ENCODE results near the gene PLCB3. TPM values are rescaled to one million over a fixed set of nuclear protein-coding genes. Genes with fewer than 3 reads are reported as not detected.

The PLCB3 gene
- total RNA-seq, 1 experiment from 2014 or later, result 42.3 TPM

- no peak for DNase-seq (ENCODE audit: low read depth)
These were observed 14.1 kb downstream of the PLCB3 start for GRCh38 chr11:64265176-64266160.

DNA sequence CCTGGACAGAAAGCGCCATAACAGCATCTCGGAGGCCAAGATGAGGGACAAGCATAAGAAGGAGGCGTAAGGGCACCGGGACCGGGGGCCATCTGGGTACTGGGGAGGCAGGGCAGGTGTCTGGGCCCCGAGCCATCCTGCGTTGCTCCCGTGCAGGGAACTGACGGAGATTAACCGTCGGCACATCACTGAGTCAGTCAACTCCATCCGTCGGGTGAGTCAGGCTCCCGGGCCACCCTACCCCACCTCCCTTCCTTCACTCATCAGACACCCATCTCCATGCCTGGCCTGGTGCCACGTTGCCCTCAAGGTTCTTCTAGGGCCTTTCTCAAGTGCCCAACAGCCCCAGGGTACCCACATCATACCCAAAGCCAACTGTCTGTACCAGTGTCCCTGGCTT lies 15.0 kb downstream of the PLCB3 start:
- DNase-seq (ENCODE audit: low read depth), result peak; percentile 69

DNA sequence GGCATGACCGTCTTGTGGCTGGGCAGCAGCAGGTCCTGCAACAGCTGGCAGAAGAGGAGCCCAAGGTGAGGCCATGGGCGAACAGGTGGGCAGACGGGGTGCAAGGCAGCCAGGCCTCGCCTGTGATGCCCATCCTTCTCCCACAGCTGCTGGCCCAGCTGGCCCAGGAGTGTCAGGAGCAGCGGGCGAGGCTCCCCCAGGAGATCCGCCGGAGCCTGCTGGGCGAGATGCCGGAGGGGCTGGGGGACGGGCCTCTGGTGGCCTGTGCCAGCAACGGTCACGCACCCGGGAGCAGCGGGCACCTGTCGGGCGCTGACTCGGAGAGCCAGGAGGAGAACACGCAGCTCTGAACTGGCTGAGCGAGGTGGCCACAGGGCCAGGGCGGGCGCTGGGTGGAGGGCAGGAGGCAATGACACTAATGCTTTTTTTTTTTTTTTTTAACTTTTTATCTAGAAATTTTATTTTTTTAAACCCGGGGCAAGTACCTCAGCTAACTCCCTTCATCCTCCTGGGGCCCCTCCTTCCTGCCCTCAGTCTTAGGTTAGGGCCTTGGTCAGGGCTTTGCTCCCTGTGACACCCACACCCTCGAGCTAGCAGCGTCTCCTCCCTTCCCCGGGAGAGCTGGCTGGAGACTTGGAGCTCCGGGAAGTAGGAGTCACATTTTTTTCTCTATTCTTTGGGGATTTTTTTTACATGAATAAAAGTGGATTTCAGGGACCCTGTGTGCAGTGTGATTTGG lies 16.0 kb downstream of the PLCB3 start:
- DNase-seq (ENCODE audit: low read depth), result no peak

GRCh38 chr11:64268025-64268892 lies 16.9 kb downstream of the PLCB3 start:
- peak; percentile 90 for DNase-seq (ENCODE audit: low read depth)

DNA sequence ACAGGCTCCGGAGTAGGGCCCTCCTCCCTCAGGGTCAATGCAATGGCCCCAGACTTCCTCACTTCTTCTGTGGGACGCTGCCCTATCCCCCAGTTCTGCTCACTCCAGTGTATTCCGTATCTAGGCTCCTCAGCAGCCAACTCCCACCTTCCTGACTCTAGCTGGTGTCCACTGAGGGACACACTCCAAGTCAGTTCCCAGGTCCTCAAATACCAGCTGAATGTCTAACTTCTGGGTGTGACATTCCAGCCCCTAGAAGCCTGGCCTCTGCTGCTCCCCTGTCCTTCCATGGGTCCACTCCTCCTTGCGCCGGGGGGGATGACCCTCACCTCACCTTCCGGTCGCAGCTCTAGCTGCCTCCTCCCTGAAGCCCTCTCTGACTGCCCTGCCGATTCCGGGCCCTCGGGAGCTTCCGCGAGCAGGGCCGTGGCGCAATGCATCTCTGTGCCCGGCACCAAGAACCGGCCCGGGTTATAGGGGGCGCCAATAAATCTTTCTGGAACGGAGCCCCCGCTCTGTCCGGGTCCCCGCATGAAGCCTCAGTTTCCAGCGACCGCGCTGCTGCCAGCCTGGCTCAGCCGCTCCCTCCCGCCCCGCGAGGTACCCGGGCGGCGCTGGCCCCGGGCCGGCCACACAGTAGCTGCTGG lies 17.7 kb downstream of the PLCB3 start:
- no peak for DNase-seq (ENCODE audit: low read depth)

DNA sequence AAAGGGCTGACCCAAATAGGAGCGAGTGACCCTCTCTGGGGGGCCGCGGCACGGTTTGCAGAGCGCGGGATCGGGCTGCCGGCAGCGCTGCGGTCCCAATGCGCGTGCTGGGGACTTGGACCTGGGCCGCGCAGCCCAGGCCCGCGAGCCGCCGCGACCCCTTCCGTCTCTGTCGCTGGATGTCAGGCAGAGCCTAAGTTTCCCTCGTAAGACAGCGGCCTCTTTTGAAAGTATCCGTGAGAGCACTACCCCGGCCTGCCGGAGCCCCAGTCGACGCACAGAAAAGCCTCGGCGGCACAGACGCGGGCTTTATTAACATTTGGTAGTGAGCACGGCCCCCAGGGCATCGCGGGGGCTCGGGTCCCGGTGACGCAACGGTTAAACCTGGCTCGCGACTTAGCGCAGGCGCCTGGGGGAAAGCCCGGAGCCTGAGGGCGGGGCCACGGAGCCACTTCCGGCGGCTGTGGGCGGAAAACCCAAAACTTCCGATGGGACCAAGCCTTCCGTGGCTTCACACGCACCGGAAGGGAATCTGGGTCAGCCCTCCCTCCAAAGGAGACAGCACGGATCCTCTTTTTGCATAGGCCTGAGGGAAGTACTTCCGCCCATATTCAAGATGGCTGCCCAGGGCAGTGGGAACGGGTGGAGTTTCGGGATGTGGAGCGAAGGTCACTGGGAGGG lies 18.4 kb downstream of the PLCB3 start:
- DNase-seq (ENCODE audit: low read depth), result peak; percentile 100

DNA sequence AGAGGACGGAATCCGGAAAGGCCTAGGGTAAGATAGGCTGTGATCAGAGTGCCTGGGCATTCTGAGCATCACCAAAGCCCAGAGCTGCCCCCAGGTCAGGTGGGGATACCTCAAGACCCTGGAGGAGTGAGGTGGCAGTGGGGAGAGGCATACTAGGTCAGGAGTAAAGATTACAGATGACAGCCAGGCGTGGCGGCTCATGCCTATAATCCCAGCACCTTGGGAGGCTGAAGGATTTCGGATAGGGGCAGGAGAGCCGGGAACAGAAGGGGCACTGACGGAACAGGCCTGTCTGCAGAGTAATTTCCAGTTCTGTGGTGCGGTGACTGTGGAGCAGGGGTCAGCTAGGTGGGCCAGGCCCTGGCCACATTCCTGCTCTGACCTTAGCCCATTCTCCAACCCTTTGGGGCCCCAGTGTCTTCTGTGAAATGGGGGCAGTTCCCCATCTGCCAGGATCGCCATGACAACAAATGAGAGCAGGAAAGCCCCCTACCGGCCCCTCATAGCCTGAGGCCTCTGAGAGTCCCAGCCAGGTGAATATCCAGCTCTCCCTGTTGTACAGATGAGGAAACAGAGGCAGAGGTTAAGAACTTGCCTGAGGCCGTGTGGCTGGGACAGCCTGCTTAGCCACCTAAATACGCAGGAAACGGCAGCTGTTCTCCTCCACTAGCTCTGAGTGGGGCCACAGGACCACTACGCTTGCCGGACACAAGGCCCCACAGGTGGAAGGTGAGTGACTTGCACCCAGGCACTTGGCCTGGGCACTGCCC lies 23.9 kb downstream of the PLCB3 start:
- no peak for DNase-seq (ENCODE audit: low read depth)

GRCh38 chr11:64275841-64276240 lies 24.5 kb downstream of the PLCB3 start:
- no peak for DNase-seq (ENCODE audit: low read depth)

- DNase-seq (ENCODE audit: low read depth), result no peak
These were observed 25.5 kb downstream of the PLCB3 start for GRCh38 chr11:64276653-64277431.

DNA sequence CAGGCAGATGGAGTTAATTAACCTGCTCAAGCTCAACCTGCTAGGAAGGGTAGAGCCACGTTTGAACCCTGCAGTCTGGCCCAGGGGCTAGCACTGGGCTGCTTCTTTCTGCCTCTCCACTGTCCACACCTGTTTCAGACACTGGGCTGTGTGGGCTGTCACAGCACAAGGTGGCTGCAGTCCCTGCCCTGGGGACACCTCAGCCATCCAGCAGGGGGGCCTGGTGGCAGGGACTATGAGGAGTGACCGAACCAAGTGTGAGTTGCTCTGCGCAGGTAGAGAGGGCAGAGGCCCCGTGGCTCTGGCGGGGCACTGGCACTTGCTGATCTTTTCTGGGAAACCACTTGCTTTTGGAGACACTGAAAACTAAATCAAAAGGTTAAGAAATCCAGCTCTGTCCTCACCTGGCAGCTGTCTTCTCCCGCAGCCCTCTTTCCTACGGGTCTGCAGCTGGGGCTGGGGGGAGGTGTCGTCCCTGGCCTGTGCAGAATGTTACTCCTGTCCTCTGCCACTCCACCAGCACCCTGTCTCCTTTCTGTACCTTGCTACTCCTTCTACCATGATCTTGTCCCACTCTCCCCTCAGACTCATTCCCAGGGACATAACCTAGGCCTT lies 27.4 kb downstream of the PLCB3 start:
- no peak for DNase-seq (ENCODE audit: low read depth)

- DNase-seq (ENCODE audit: low read depth), result no peak
These were observed 30.8 kb downstream of the PLCB3 start for GRCh38 chr11:64281957-64282770.

- no peak for DNase-seq (ENCODE audit: low read depth)
These were observed 31.8 kb downstream of the PLCB3 start for GRCh38 chr11:64283092-64283491.

DNA sequence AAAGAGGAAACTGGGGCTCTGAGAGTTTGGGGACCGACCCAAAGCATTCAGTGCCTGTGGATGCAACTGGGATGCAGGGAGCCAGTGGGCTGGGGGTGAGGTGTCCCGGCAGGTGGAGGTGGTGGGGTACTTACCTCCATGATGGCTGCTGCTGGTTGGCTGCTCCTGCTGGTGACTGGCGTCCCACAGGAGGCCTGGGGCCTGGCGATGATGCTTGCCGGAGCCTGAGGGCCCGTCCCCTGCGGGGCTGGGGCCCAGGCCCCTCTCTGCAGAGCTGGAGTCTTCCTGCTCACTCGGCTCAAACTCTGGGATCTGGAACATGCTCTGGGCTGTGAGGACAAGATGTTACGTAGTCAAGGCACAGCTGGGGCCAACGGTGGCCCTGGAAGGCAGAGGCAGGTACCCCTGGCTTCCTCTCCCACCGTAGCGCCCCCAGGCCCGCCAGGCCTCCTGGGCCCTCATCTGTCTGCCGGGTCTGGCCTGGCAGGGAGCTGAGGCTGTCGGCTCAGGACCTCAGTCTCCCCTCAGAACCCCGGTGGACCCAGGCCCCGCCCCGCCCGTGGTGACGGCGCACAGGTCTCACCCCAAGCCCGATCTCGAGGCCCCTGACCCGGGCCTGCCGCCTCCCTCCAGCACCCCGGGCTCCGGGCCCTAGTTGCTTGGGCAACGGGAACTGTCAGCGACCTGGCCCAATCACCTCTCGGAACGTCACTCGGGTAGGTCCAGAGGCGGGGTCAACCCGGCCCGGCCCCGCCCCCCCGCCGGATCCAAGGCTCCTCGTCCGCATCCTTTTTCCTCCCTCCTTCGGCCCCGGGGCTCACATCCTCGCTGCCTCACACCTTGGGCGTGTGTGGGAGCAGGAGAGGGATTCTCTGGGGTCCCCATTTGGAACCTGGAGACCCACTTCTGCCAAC lies 33.0 kb downstream of the PLCB3 start, which contains the start of gene BAD:
BAD (minus strand) TSS at position 618 of the 914 bp plus-strand sequence; CDS start at position 321, 297 bp downstream.
- peak; percentile 91 for DNase-seq (ENCODE audit: low read depth)

GRCh38 chr11:64284962-64285884 lies 33.9 kb downstream of the PLCB3 start, which contains the start of gene GPR137:
TSS of gene GPR137 (plus strand) at chr11:64285848. CDS start at chr11:64286525, 677 bp downstream.
- peak; percentile 73 for DNase-seq (ENCODE audit: low read depth)

Data from M059J (cell line).